Middle frontal gyrus (tissue), 1 donor: Measurements from ENCODE around the gene RIPPLY3.
"Not testable (repeated sequence)": the region's sequence is repeated elsewhere in the genome, so short reads cannot be mapped to it uniquely, and the experiment has no call there.

Experiments
- DNase-seq: peaks from one replicate; pipeline ENCODE4 v3.0.0-alpha.2; 2015; ENCODE audit warnings: low spot score; ENCODE audit errors: extremely low spot score

The RIPPLY3 gene

DNA sequence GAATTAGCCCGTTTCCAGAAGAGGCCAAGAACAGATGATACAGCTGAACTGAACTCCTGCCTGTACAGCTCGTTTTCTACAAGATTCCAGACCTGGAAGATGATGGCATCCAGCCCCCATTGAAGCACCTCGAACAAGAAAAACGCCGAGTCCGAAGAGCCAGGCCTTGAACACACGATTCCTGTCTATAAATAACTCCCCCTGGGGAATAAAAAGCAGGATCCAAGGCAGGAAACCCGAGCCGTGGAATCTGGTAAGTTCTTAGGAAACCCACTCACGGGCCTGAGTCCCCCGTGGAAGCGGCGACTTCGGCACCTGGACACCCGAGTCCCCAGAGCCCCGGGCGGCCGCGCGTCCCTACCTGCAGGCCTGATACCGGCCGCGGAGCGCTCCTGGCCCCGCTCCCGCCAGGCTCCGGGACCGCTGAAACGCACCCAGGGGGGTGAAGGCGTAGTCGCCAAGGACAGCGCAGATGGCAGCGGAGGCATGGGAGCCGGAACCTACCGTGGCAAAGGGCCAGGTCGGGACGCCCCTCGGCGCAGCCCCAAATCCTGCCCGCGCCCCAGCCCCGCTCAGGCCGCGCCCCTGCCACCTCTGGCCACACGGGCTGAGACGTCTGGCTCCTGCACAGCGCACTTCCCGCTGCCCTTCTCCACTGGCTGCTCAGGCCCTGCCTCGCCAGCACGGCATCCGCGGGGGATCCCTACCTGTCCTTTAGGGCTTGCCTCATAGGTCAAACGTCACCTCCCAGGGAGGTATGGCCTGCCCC lies 26.0 kb upstream of the RIPPLY3 start:
- no peak for DNase-seq

DNA sequence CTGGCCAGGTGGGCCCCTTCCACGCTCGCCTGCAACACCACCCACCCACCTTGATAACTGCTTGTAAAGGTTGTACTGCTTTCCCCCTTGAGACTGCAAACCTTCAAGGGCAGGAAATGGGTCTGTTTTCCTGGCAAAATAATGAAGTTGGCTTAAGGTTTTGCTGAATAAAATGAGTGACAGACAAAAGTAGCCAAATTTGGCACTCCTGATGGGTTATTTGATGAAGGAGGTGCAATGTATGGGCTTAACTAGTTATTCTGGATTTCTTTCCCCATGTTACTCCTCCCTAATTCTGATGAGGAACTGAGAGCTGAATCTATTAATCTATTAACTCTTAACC lies 25.5 kb upstream of the RIPPLY3 start:
- no peak for DNase-seq

- DNase-seq: no peak
Measured at GRCh38 chr21:36981977-36982700, 24.4 kb upstream of the RIPPLY3 start.

DNA sequence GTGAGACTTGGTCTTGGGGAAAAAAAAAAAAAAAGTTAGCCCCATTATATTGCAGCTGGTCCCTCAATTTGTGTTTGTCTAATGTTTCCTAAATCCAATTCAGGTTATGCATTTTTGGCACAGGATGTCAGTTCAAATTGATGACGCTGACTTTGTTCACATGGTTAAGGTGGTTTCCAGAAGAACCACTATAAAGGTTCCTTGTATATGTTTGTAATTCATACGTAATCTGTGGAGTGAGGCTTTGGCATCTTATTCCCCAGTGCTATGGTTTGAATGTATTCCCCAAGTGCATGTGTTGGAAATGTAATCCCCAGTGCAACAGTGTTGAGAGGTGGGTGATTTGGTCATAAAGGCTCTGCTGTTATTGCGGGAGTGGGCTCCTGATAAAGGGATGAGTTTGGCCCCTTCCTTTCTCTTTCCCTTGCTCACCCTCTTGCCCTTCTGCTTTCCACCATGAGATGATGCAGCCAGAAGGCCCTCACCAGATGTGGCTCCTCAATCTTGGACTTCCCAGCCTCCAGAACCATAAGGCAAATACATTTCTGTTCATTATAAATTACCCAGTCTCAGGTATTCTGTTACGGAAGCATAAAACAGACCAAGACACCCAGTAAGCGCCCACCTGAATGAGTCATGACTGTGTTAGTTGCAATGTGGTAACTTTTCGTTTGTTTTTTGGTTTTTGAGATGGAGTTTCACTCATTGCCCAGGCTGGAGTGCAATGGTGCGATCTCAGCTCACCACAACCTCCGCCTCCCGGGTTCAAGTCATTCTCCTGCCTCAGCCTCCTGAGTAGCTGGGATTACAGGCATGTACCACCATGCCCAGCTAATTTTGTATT lies 20.5 kb upstream of the RIPPLY3 start:
- no peak for DNase-seq

- DNase-seq: no peak
Measured at GRCh38 chr21:36987845-36988244, 18.7 kb upstream of the RIPPLY3 start.

DNA sequence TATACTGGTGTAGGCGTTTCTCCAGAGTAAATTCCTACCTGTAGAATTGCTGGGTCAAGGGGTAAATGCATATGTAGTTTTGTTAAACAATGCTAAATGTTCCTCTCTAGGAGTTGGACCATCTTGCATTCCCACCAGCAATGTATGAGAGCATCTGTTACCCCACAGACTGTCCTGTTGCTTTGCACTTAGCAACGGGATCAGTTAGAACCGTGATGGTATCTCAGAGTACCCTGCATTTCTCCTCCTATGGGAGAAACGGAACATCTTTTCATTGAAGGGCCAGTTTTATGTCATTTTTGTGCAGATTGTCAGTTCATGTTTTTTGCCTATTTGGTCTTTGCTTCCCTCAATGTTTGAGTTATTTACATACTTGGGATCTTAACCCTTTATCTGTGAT lies 18.0 kb upstream of the RIPPLY3 start:
- no peak for DNase-seq

- not testable (repeated sequence) for DNase-seq
Measured at GRCh38 chr21:36989199-36989698, 17.3 kb upstream of the RIPPLY3 start.

DNA sequence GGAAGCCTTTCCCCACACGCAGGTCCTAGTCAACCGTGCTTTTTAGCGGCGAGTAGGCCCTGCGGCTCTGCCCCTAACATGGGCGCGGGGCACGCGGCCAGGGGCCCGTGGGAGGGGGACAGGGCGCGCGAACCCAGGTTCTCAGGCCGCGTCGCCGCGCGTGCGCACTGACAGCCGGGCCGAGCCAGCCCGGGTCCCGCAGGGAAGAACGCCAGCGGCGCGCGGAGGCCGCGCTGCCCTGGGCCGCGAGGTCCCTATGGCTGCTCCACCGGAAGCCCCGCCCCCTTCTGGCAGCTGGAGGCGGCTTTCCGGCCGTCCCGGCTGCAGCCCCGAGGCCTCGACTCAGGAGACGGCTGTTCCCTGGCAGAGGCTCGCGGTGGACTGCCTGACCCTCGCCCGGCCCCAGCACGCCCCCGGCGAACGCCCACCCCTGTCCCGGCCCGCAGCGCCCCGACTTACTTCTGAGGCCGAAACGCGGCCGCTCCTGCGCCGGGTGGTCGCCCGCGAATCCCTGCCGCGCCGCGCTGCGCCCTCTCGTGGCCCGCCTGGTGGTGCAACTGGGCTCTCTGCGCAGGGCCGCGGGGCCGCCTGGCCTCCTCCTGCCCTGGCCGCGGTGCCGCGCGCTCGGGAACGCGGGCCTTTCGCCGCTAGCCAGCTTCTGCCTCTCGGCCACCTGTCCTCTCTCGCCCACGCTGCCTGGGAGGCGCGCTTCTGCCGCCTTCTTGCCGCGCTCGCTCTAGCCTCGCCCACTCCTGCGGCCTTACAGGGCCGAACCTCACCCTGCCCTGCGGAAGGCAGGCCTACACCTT lies 16.6 kb upstream of the RIPPLY3 start:
- peak; percentile 88 for DNase-seq

GRCh38 chr21:36990508-36991205 lies 15.8 kb upstream of the RIPPLY3 start:
- no peak for DNase-seq

- no peak for DNase-seq
Measured at GRCh38 chr21:36992671-36993070, 13.8 kb upstream of the RIPPLY3 start.

DNA sequence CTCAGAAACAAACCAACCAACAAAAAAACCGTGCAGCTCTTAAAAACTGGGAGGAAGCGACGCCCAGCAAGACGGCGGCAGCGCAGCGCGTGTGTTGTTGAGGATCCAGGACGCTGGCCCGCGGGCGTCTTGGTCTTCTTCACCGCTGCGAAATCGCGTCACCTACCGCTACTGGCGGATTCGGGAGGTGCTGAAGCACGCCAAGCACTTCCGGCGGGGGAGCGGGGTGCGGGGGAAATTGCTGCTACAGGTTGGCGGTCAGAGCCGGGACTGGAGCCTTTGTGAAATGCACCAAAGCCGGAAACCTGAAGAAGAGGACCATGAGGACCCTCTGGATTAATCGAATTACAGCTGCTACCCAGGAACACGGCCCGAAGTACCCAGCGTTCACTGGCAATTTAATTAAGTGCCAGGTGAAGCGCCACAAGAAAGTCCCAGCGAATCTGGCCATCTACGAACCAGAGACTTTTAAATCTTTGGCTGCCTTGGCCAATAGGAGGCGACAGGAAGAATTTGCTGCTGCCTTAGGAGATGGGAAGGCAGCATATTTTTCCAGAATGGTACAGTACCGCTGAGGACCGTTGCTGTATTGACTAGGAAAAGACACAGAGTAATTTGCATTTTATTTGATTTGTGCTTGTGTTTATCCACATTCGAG lies 11.9 kb upstream of the RIPPLY3 start:
- no peak for DNase-seq

DNA sequence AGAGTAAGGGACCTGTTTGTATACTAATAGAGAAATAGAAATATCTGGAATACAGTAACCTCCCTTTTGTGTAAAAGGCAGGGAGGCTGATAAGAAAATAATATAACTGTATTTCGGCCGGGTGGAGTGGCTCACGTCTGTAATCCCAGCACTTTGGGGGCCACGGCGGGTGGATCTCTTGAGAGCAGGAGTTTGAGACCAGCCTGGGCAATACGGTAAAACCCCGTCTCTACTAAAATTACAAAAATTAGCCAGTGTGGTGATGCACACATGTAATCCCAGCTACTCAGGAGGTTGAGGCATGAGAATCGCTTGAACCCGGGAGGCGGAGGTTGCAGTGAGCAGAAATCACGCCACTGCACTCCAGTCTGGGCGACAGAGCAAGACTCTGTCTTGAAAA lies 11.2 kb upstream of the RIPPLY3 start:
- DNase-seq: not testable (repeated sequence)

DNA sequence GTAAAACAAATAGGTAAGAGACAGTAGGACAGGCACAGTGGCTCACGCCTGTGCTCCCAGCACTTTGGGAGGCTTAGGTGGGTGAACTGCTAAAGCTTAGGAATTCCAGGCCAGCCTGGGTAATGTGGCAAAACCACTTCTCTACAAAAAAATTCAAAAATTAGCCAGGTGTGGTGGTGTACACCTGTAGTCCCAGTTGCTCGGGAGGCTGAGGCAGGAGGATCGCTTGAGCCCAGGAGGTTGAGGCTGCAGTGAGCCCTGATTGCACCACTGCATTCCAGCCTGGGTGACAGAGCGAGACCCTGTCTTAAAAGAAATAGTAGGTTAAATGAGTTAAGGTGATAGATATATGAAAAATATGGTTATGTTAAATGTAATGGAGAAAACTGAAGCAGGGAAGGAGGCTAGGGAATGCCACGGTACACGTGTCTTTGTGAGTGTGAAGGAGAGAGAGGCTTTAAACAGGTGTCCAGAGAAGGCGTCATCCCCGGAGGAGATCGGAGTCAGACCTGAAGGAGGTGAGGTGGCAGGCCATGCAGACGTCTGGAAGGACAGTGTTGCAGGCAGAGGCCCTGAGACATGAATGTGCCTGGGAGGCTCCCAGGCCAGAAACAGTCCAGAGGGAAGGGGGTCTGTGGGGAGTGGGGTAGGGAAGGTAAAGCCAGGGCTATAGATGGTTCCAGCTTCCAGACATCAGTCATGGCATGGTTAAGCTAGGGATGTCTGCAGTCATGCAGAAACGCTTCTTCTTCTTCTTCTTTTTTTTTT lies 7.2 kb upstream of the RIPPLY3 start:
- DNase-seq: no peak

GRCh38 chr21:37000381-37000780 lies 6.1 kb upstream of the RIPPLY3 start:
- DNase-seq: no peak

DNA sequence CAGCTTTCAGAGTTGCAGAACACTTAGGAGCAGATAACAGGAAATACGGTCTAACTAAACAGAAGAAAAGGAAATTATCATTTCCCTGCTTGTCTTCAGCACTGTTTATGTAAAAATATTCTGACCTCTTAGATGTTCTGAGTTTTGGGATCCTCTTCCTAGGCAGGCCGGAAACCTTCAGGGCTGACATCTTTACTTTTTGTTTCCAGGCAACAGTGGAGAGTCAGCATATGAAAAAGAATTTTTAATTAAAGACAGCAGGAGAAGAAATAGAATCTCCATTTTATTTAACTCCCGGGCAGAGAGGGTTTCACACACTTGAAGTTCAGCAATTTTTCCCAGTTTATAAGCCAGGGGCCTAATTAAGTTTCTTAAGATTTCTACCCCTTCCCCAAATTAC lies 5.1 kb upstream of the RIPPLY3 start:
- no peak for DNase-seq

DNA sequence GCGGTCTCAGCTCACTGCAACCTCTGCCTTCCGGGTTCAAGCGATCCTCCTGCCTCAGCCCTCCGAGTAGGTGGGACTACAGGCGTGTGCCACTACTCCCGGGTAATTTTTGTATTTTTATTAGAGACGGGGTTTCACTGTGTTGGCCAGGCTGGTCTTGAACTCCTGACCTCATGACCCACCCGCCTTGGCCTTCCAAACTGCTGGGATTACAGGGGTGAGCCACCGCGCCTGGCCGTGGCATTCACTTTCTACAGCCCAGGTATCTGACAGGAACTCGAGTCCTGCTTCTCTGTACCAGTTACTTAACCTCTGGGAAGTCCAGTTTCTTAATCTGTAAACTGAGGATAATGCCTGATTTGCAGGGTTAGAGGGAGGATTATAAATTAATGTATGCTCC lies 3.7 kb upstream of the RIPPLY3 start:
- not testable (repeated sequence) for DNase-seq

- DNase-seq: not testable (repeated sequence)
Measured at GRCh38 chr21:37003917-37004316, 2.6 kb upstream of the RIPPLY3 start.

DNA sequence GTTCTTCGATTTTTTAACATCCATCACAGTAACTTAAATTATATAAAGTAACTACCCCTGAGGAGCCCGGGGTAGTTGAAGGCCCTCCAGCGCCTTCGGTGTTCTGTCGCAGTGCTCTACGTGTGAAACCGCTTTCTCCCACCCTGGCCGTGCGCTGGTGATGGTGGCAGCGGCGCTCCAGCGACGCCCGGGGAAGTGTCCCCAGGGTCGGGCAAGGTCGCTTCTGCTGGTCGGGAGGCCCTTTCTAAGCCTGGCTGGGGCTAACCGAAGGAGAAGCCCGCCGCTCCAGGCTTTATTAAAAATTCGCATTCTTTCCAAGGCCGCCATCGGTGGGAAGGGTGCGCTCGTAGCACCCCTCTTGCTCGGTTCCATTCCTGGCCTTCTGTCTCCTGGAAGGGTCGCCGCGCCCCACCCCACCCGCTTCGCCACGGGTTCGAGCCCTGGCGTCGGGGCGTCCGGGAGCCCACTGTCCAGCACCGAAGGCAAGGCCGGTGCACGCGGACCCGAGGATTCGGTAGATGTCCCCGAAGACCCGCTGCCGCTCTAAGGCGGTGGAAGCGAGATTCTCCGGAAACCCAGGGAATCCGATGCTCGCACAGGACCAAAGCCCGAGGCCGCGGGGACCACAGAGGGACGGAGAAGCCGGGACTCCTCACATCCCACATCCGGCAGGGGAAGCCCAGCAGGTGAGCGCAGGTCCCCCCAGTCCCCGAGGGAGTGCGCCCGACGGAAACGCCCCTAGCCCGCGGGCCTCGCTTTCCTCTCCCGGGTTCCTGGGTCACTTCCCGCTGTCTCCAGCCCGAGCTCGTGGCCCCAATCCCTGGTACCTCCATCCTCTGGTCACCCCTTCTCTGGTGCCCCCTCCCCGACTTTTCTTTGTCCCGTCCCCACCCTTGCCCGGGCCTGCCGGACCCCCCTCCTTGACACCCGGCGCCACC lies 685 bp upstream of the RIPPLY3 start:
- DNase-seq: no peak
